Naive thymus-derived CD8-positive, alpha-beta T cell (primary cell): ENCODE data around the gene MCTP1. TPM values are rescaled to one million over a fixed set of nuclear protein-coding genes. Genes with fewer than 3 reads are reported as not detected.

Experiments used
- ATAC-seq, 2 donors: fragments of 150-1000 bp; cut with Tn5 transposase in 1 of 2; sonication (Bioruptor Pico), chemical (Tn5 transposase) in 1 of 2; 1 replicate in 1 of 2; 2 replicates in 1 of 2; pipeline ENCODE4 v1.10.0; 2021; ENCODE audit warnings: mild to moderate bottlenecking in 2 of 2, moderate library complexity in 2 of 2
- POLR2A ChIA-PET: fragments of 350-600 bp; sonication (Branson Sonifier 250); formaldehyde crosslinking; loops from one replicate; lab custom pipeline; 2021; ENCODE audit warnings: antibody characterized with exemption; lab: Charles Lee
- DNase-seq, 10 donors: peaks; one replicate each; pipeline versions ENCODE4 v3.0.0 to v3.0.0-alpha.2; 2020 to 2022
- H3K27ac Mint-ChIP-seq, 10 donors: one replicate each; pipeline ENCODE4 v1.8.0; 2020 to 2022; ENCODE audit warnings: mild to moderate bottlenecking in 10 of 10, mixed read lengths in 10 of 10, moderate library complexity in 4 of 10, inconsistent platforms in 1 of 10
- H3K27me3 Mint-ChIP-seq, 5 donors: one replicate each; pipeline ENCODE4 v1.8.0; 2021 to 2022; ENCODE audit warnings: mixed read lengths in 5 of 5
- H3K36me3 Mint-ChIP-seq, 3 donors: one replicate each; pipeline ENCODE4 v1.8.0; 2020 to 2022; ENCODE audit warnings: mixed read lengths in 3 of 3, mild to moderate bottlenecking in 2 of 3, inconsistent platforms in 1 of 3
- H3K4me1 Mint-ChIP-seq, 4 donors: one replicate each; pipeline ENCODE4 v1.8.0; 2021 to 2022; ENCODE audit warnings: mixed read lengths in 4 of 4
- H3K4me3 Mint-ChIP-seq, 10 donors: one replicate each; pipeline ENCODE4 v1.8.0; 2020 to 2022; ENCODE audit warnings: mild to moderate bottlenecking in 10 of 10, mixed read lengths in 10 of 10, moderate library complexity in 6 of 10, inconsistent platforms in 1 of 10
- H3K9me3 Mint-ChIP-seq, 9 donors: one replicate each; pipeline ENCODE4 v1.8.0; 2020 to 2022; ENCODE audit warnings: mixed read lengths in 9 of 9, mild to moderate bottlenecking in 3 of 9, inconsistent platforms in 1 of 9, moderate library complexity in 1 of 9
- polyA plus RNA-seq, 3 donors: library from polyadenylated mRNA; unstranded; fragments of 300-500 nt; fragmentation: Illumina TruSeq; gene quantifications; one replicate each; pipeline ENCODE4 v1.2.3, GENCODE V29; 2021
- total RNA-seq, 8 experiments: library from RNA in 2 of 8; stranded (reverse) in 2 of 8; gene quantifications; one replicate each; pipeline ENCODE4 v1.2.3 and lab custom pipeline; 2021 to 2026

Gene MCTP1
- total and polyA plus RNA-seq, 5 experiments from 2014 or later = 0.08 to 2.1 (median 0.62) TPM

- Mint-ChIP-seq H3K27me3 (peaks cover 0 to 6% (median 0%) of the 10 kb centered on the region in 5 donors), H3K4me1 (peaks cover 0 to 25% (median 5%) of the 10 kb centered on the region in 4 donors), H3K36me3 (no peaks in the 10 kb centered on the region), H3K9me3 (no peaks in the 10 kb centered on the region), H3K4me3 (no peak overlapping the region), H3K27ac (no peak overlapping the region)
- DNase-seq (no peak), ATAC-seq (no peak)
- POLR2A ChIA-PET = no interaction called here
Observed at GRCh38 chr5:95076395-95077185, 208.3 kb downstream of the MCTP1 start.

DNA sequence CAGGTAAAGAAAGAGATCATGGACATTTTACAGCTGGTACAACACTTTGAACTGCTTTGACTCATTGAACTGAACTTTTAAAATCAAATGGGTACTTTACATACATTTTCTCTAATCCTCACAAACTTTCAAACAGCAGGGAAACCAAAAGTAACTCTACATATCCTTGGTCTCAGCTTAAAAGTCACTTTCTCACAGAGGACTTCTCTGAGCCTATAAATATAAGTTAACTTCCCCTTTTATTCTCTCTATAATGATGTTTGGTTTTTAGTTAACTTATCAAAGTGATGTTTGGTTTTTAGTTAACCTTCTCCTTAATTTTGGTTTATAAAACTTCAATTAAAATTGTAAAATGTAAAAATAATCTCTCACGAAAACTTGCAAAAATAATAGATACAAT lies 209.8 kb downstream of the MCTP1 start:
- DNase-seq (no peak), ATAC-seq (no peak)
- POLR2A ChIA-PET = no interaction called here
- Mint-ChIP-seq H3K4me3 (no peak overlapping the region), H3K27ac (no peak overlapping the region), H3K36me3 (no peaks in the 10 kb centered on the region), H3K4me1 (peaks cover 0 to 19% (median 0%) of the 10 kb centered on the region in 4 donors), H3K9me3 (no peaks in the 10 kb centered on the region), H3K27me3 (peaks cover 0 to 6% (median 0%) of the 10 kb centered on the region in 5 donors)

DNA sequence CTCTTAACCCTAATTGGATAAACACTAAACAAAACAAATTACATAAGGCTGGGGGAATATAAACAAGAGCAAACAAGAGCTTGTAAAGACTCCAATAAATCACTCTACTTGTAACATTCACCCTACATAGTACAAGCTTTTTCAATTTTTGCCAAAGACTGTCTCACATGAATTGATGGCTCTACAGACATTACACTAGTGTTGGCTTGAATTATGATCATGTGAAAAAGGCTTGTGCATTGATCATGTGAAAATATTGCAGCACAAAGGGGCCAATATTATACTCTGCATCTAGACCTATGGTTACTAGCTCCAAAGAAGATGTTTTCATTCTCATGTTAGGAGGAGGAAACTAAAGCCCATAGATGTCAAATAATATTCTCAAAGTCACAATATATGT lies 212.6 kb downstream of the MCTP1 start:
- no peak overlapping the region for H3K4me3 Mint-ChIP-seq
- DNase-seq (no peak), ATAC-seq (no peak)
- H3K27me3 Mint-ChIP-seq = peaks cover 0 to 3% (median 0%) of the 10 kb centered on the region in 5 donors
- H3K36me3 Mint-ChIP-seq = no peaks in the 10 kb centered on the region
- no peak overlapping the region for H3K27ac Mint-ChIP-seq
- peaks cover 0 to 17% (median 0%) of the 10 kb centered on the region in 4 donors for H3K4me1 Mint-ChIP-seq
- POLR2A ChIA-PET = no interaction called here
- H3K9me3 Mint-ChIP-seq = no peaks in the 10 kb centered on the region

- Mint-ChIP-seq H3K36me3 (no peaks in the 10 kb centered on the region), H3K4me3 (no peak overlapping the region), H3K27me3 (peaks cover 0 to 3% (median 0%) of the 10 kb centered on the region in 5 donors), H3K9me3 (no peaks in the 10 kb centered on the region), H3K4me1 (peaks cover 0 to 17% (median 0%) of the 10 kb centered on the region in 4 donors), H3K27ac (no peak overlapping the region)
- ATAC-seq (no peak), DNase-seq (no peak)
- POLR2A ChIA-PET = no interaction called here
Observed at GRCh38 chr5:95070866-95071265, 214.0 kb downstream of the MCTP1 start.

DNA sequence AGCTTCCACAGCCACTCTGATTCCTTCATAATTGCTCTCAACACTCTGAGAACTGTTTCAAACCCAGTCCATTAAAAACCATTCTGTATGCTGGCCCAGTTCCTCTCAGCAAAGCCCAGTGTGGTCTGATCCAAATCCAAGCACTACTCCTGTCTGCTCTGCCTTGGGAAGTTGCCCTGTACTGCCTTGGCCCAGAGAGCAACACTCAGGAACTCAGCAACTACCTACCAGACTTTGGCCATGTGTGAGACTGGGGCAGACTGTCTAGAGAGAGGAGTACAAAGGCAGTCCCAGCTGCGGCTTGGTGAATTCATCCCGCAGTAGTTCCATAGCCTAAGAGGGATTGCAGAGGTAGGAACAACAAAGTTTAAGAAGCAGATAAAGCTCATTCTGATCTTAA lies 214.4 kb downstream of the MCTP1 start:
- H3K36me3 Mint-ChIP-seq = no peaks in the 10 kb centered on the region
- POLR2A ChIA-PET = no interaction called here
- peaks cover 0 to 17% (median 0%) of the 10 kb centered on the region in 4 donors for H3K4me1 Mint-ChIP-seq
- no peak overlapping the region for H3K4me3 Mint-ChIP-seq
- no peak overlapping the region for H3K27ac Mint-ChIP-seq
- peaks cover 0 to 3% (median 0%) of the 10 kb centered on the region in 5 donors for H3K27me3 Mint-ChIP-seq
- no peaks in the 10 kb centered on the region for H3K9me3 Mint-ChIP-seq
- DNase-seq (no peak), ATAC-seq (no peak)

GRCh38 chr5:95069948-95070347 lies 214.9 kb downstream of the MCTP1 start:
- DNase-seq (no peak), ATAC-seq (no peak)
- H3K4me1 Mint-ChIP-seq = peaks cover 0 to 12% (median 0%) of the 10 kb centered on the region in 4 donors

GRCh38 chr5:95069021-95069420 lies 215.9 kb downstream of the MCTP1 start:
- no peaks in the 10 kb centered on the region for H3K9me3 Mint-ChIP-seq
- H3K36me3 Mint-ChIP-seq = no peaks in the 10 kb centered on the region
- peaks cover 0 to 10% (median 0%) of the 10 kb centered on the region in 4 donors for H3K4me1 Mint-ChIP-seq
- no peak for DNase-seq
- no peak overlapping the region for H3K4me3 Mint-ChIP-seq
- H3K27me3 Mint-ChIP-seq = peaks cover 0 to 3% (median 0%) of the 10 kb centered on the region in 5 donors
- no peak overlapping the region for H3K27ac Mint-ChIP-seq
- no peak for ATAC-seq
- POLR2A ChIA-PET = no interaction called here

More at GRCh38 chr5:95069948-95070347, 214.9 kb downstream of the MCTP1 start:
- H3K36me3 Mint-ChIP-seq = no peaks in the 10 kb centered on the region
- peaks cover 0 to 3% (median 0%) of the 10 kb centered on the region in 5 donors for H3K27me3 Mint-ChIP-seq
- H3K27ac Mint-ChIP-seq = no peak overlapping the region
- H3K4me3 Mint-ChIP-seq = no peak overlapping the region
- POLR2A ChIA-PET = no interaction called here
- H3K9me3 Mint-ChIP-seq = no peaks in the 10 kb centered on the region

DNA sequence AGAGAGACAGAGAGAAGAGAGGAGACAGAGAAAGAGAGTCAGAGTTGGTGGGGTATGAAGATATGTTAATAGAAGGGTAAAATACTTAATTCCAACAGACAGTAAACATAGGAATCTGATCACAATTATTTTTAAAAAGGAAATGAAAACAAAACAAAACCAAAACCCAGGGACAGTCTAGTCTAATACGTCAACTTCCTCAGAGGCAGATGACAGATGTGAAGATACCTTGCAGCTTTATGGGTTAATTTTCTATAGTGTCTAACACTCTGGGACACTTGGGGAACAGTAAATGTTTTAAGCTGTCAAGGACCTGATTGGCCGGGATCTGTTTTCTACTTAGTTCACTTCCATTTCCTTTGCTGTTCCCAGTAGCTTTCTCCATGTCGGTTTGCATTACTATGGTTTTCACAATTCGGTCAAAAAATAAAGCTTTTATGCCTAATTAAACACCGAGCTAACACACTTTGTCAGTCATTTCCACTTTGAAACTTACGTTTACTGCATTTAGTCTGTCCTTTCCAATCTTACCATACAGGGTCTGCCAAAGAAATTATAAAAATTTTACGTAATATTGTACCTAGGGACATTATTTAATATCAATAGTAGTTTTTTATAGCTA lies 216.5 kb downstream of the MCTP1 start:
- Mint-ChIP-seq H3K27me3 (peaks cover 0 to 3% (median 0%) of the 10 kb centered on the region in 5 donors), H3K27ac (no peak overlapping the region), H3K36me3 (no peaks in the 10 kb centered on the region), H3K4me3 (no peak overlapping the region), H3K4me1 (peaks cover 0 to 10% (median 0%) of the 10 kb centered on the region in 4 donors), H3K9me3 (no peaks in the 10 kb centered on the region)
- no peak for ATAC-seq
- no peak for DNase-seq
- POLR2A ChIA-PET = no interaction called here

GRCh38 chr5:95066048-95066447 lies 218.8 kb downstream of the MCTP1 start:
- POLR2A ChIA-PET = no interaction called here
- peaks cover 0 to under 1% (median 0%) of the 10 kb centered on the region in 9 donors for H3K9me3 Mint-ChIP-seq
- H3K27me3 Mint-ChIP-seq = no peaks in the 10 kb centered on the region
- ATAC-seq = no peak
- peaks cover 0 to 10% (median 0%) of the 10 kb centered on the region in 4 donors for H3K4me1 Mint-ChIP-seq
- no peak for DNase-seq
- H3K36me3 Mint-ChIP-seq = no peaks in the 10 kb centered on the region
- no peak overlapping the region for H3K4me3 Mint-ChIP-seq
- no peak overlapping the region for H3K27ac Mint-ChIP-seq

- ATAC-seq = no peak
- H3K27me3 Mint-ChIP-seq = peaks cover 0 to 4% (median 0%) of the 10 kb centered on the region in 5 donors
- H3K36me3 Mint-ChIP-seq = no peaks in the 10 kb centered on the region
- H3K9me3 Mint-ChIP-seq = peaks cover 0 to 3% (median 0%) of the 10 kb centered on the region in 9 donors
- no peak overlapping the region for H3K27ac Mint-ChIP-seq
- H3K4me3 Mint-ChIP-seq = no peak overlapping the region
- peaks cover 0 to 8% (median 0%) of the 10 kb centered on the region in 4 donors for H3K4me1 Mint-ChIP-seq
- no peak for DNase-seq
- POLR2A ChIA-PET = no interaction called here
Observed at GRCh38 chr5:95063492-95063891, 221.4 kb downstream of the MCTP1 start.

DNA sequence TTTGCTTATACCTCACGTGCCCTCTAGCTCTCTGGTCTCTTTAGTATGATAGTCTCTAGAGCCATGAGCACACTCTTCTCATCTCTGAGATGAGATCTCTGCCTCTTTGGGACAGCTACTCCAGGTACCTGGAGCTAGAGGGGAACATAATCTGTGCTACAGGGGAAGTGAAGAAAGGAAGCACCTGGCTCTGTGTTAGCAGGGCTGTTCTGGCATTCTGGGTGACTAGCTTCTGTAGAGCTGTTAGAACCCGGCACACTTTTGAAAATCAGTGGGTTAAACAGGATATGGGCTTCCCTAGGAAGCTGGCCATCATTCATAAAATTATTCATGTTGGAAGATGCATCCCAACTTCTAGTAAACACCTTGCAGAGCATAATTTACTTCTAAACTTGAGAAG lies 224.8 kb downstream of the MCTP1 start:
- ATAC-seq = no peak
- H3K27me3 Mint-ChIP-seq = peaks cover 0 to 4% (median 0%) of the 10 kb centered on the region in 5 donors
- H3K36me3 Mint-ChIP-seq = no peaks in the 10 kb centered on the region
- POLR2A ChIA-PET = interaction anchor here (0.8 kb wide), 1 partner anchor 9 kb away, joined by 4 read pairs; no protein-coding TSS in a partner anchor
- H3K4me3 Mint-ChIP-seq = no peak overlapping the region
- no peak overlapping the region for H3K27ac Mint-ChIP-seq
- DNase-seq = no peak
- H3K9me3 Mint-ChIP-seq = peaks cover 0 to 3% (median 0%) of the 10 kb centered on the region in 9 donors
- H3K4me1 Mint-ChIP-seq = peaks cover 0 to 8% (median 0%) of the 10 kb centered on the region in 4 donors

- DNase-seq = no peak
- ATAC-seq = no peak
- H3K27ac Mint-ChIP-seq = peak overlapping the region in 1 of 10 donors; percentile 13
Observed at GRCh38 chr5:95059636-95060035, 225.3 kb downstream of the MCTP1 start.

GRCh38 chr5:95057615-95058014 lies 227.3 kb downstream of the MCTP1 start:
- H3K4me1 Mint-ChIP-seq = peaks cover 0 to 8% (median 0%) of the 10 kb centered on the region in 4 donors

More at GRCh38 chr5:95059636-95060035, 225.3 kb downstream of the MCTP1 start:
- H3K27me3 Mint-ChIP-seq = peaks cover 0 to 7% (median 0%) of the 10 kb centered on the region in 5 donors
- POLR2A ChIA-PET = no interaction called here
- no peaks in the 10 kb centered on the region for H3K36me3 Mint-ChIP-seq
- peaks cover 0 to 8% (median 0%) of the 10 kb centered on the region in 4 donors for H3K4me1 Mint-ChIP-seq
- H3K9me3 Mint-ChIP-seq = peaks cover 0 to 3% (median 0%) of the 10 kb centered on the region in 9 donors
- H3K4me3 Mint-ChIP-seq = no peak overlapping the region

More at GRCh38 chr5:95057615-95058014, 227.3 kb downstream of the MCTP1 start:
- POLR2A ChIA-PET = no interaction called here
- no peak overlapping the region for H3K27ac Mint-ChIP-seq
- H3K27me3 Mint-ChIP-seq = peaks cover 0 to 7% (median 0%) of the 10 kb centered on the region in 5 donors
- no peak for ATAC-seq
- no peak overlapping the region for H3K4me3 Mint-ChIP-seq
- peaks cover 0 to 3% (median 0%) of the 10 kb centered on the region in 9 donors for H3K9me3 Mint-ChIP-seq
- no peak for DNase-seq
- no peaks in the 10 kb centered on the region for H3K36me3 Mint-ChIP-seq
